ENCODE data around the gene HHLA2.
A peak's percentile ranks its signal among the peaks of the same experiment; 100 is the strongest.

The HHLA2 gene

GRCh38 chr3:108396336-108396735 lies 100.0 kb downstream of the HHLA2 start:
- no peak for TF ChIP-seq CTCF (IDR thresholded peaks at IDR 0.05; ENCODE audit: low read depth, low read length)
- no peak for TF ChIP-seq MAX (IDR thresholded peaks at IDR 0.05; ENCODE audit: low read depth, low read length)
- TF ChIP-seq POLR2A (IDR thresholded peaks at IDR 0.05; ENCODE audit: extremely low read depth, insufficient read length): no peak
- TF ChIP-seq MYC (IDR thresholded peaks at IDR 0.05; ENCODE audit: low read depth, low read length): no peak
- DNase-seq (ENCODE audit: low read depth): peak; percentile 27

GRCh38 chr3:108398510-108398909 lies 102.2 kb downstream of the HHLA2 start:
- no peak overlapping the region for H3K4me3 ChIP-seq (ENCODE audit: low read depth, low read length)
- TF ChIP-seq MYC (IDR thresholded peaks at IDR 0.05; ENCODE audit: low read depth, low read length) (no peak), POLR2A (IDR thresholded peaks at IDR 0.05; ENCODE audit: extremely low read depth, insufficient read length) (no peak), CTCF (IDR thresholded peaks at IDR 0.05; ENCODE audit: low read depth, low read length) (no peak), MAX (IDR thresholded peaks at IDR 0.05; ENCODE audit: low read depth, low read length) (no peak)
- no peak for DNase-seq (ENCODE audit: low read depth)

More at GRCh38 chr3:108396336-108396735, 100.0 kb downstream of the HHLA2 start:
- H3K4me3 ChIP-seq (ENCODE audit: low read depth, low read length): no peak overlapping the region

GRCh38 chr3:108401836-108402235 lies 105.5 kb downstream of the HHLA2 start:
- no peak for TF ChIP-seq CTCF (IDR thresholded peaks at IDR 0.05; ENCODE audit: low read depth, low read length)
- no peak for TF ChIP-seq POLR2A (IDR thresholded peaks at IDR 0.05; ENCODE audit: extremely low read depth, insufficient read length)
- TF ChIP-seq MYC (IDR thresholded peaks at IDR 0.05; ENCODE audit: low read depth, low read length): no peak
- H3K4me3 ChIP-seq (ENCODE audit: low read depth, low read length): no peak overlapping the region
- no peak for DNase-seq (ENCODE audit: low read depth)

GRCh38 chr3:108403198-108403597 lies 106.8 kb downstream of the HHLA2 start:
- no peak for DNase-seq (ENCODE audit: low read depth)
- TF ChIP-seq MAX (IDR thresholded peaks at IDR 0.05; ENCODE audit: low read depth, low read length) (no peak), MYC (IDR thresholded peaks at IDR 0.05; ENCODE audit: low read depth, low read length) (no peak), CTCF (IDR thresholded peaks at IDR 0.05; ENCODE audit: low read depth, low read length) (no peak), POLR2A (IDR thresholded peaks at IDR 0.05; ENCODE audit: extremely low read depth, insufficient read length) (no peak)
- no peak overlapping the region for H3K4me3 ChIP-seq (ENCODE audit: low read depth, low read length)

- no peak for DNase-seq (ENCODE audit: low read depth)
- TF ChIP-seq CTCF (IDR thresholded peaks at IDR 0.05; ENCODE audit: low read depth, low read length) (no peak), MAX (IDR thresholded peaks at IDR 0.05; ENCODE audit: low read depth, low read length) (no peak), POLR2A (IDR thresholded peaks at IDR 0.05; ENCODE audit: extremely low read depth, insufficient read length) (no peak), MYC (IDR thresholded peaks at IDR 0.05; ENCODE audit: low read depth, low read length) (no peak)
- no peak overlapping the region for H3K4me3 ChIP-seq (ENCODE audit: low read depth, low read length)
These were observed 107.5 kb downstream of the HHLA2 start for GRCh38 chr3:108403686-108404345.

All from NB4 (cell line).